HEK293T (cell line): ENCODE measurements around the gene DNAH7.

Experiments used
- ARNT ChIP-seq: fragments of 450-650 bp; IDR thresholded peaks from 2 replicates; pipeline ENCODE4 v1.6.1; 2017; ENCODE audit warnings: mild to moderate bottlenecking
- CTBP1 ChIP-seq: fragments of 450-650 bp; IDR thresholded peaks from 2 replicates; pipeline ENCODE4 v1.6.1; 2016; ENCODE audit warnings: borderline replicate concordance
- FOXK2 ChIP-seq: fragments of 450-650 bp; IDR thresholded peaks from 2 replicates; pipeline ENCODE4 v1.6.1; 2016; ENCODE audit warnings: mild to moderate bottlenecking
- FOXM1 ChIP-seq: fragments of 450-650 bp; IDR thresholded peaks from 2 replicates; pipeline ENCODE4 v1.6.1; 2017; ENCODE audit warnings: mild to moderate bottlenecking, borderline replicate concordance
- LEF1 ChIP-seq: fragments of 450-650 bp; IDR thresholded peaks from 2 replicates; pipeline ENCODE4 v1.6.1; 2017; ENCODE audit warnings: mild to moderate bottlenecking, borderline replicate concordance
- SP1 ChIP-seq: fragments of 450-650 bp; IDR thresholded peaks from 2 replicates; pipeline ENCODE4 v1.6.1; 2017
- SUZ12 ChIP-seq: fragments of 450-650 bp; IDR thresholded peaks from 2 replicates; pipeline ENCODE4 v1.6.1; 2016; ENCODE audit warnings: mild to moderate bottlenecking
- TARDBP ChIP-seq: fragments of 450-650 bp; IDR thresholded peaks from 2 replicates; pipeline ENCODE4 v1.6.1; 2016

- TF ChIP-seq SP1 (no peak), TARDBP (no peak), ARNT (no peak), LEF1 (no peak), CTBP1 (no peak), SUZ12 (no peak), FOXK2 (no peak), FOXM1 (no peak)
These were observed 31.3 kb upstream of the DNAH7 start for GRCh38 chr2:196099916-196100315.
